Measurements from ENCODE around the gene SLC6A8. TPM values are rescaled to one million over a fixed set of nuclear protein-coding genes. Genes with fewer than 3 reads are reported as not detected.

SLC6A8 gene
- total RNA-seq, 1 experiment from 2014 or later: 29.4 TPM

DNA sequence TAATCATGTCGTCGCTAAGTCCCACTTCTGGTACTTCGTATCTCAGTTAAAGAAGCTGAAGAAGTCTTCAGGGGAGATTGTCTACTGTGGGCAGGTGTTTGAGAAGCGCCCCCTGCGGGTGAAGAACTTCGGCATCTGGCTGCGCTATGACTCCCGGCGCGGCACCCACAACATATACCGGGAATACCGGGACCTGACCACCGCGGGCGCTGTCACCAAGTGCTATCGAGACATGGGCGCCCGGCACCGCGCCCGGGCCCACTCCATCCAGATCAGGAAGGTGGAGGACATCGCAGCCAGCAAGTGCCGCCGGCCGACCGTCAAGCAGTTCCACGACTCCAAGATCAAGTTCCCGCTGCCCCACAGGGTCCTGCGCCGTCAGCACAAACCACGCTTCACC, 25.5 kb upstream of the SLC6A8 start:
- Histone ChIP-seq H3K27me3 (ENCODE audit: control insufficient read depth, insufficient read depth, low read length) (peaks cover 2% of the 10 kb centered on the region; the same call in 1 of the 2 replicates), H3K4me3 (ENCODE audit: insufficient read depth, low read depth, low read length) (no peak overlapping the region), H3K36me3 (replicated peaks; ENCODE audit: control insufficient read depth, insufficient read depth, low read length) (no peaks in the 10 kb centered on the region)
- DNase-seq: peak; percentile 57

GRCh38 chrX:153665726-153666306, 21.9 kb upstream of the SLC6A8 start:
- Histone ChIP-seq H3K27me3 (ENCODE audit: control insufficient read depth, insufficient read depth, low read length) (peaks cover 2% of the 10 kb centered on the region; the same call in 1 of the 2 replicates), H3K36me3 (replicated peaks; ENCODE audit: control insufficient read depth, insufficient read depth, low read length) (no peaks in the 10 kb centered on the region), H3K4me3 (ENCODE audit: insufficient read depth, low read depth, low read length) (no peak overlapping the region)
- no peak for DNase-seq

GRCh38 chrX:153667281-153667955, 20.3 kb upstream of the SLC6A8 start:
- Histone ChIP-seq H3K36me3 (replicated peaks; ENCODE audit: control insufficient read depth, insufficient read depth, low read length) (no peaks in the 10 kb centered on the region), H3K27me3 (ENCODE audit: control insufficient read depth, insufficient read depth, low read length) (peaks cover 2% of the 10 kb centered on the region; the same call in 1 of the 2 replicates), H3K4me3 (ENCODE audit: insufficient read depth, low read depth, low read length) (no peak overlapping the region; the same call in 1 of the 2 replicates)
- peak; percentile 19 for DNase-seq

- peaks cover 2% of the 10 kb centered on the region for H3K27me3 ChIP-seq (ENCODE audit: control insufficient read depth, insufficient read depth, low read length)
- no peak overlapping the region; the same call in 1 of the 2 replicates for H3K4me3 ChIP-seq (ENCODE audit: insufficient read depth, low read depth, low read length)
- DNase-seq: peak; percentile 88
- H3K36me3 ChIP-seq (replicated peaks; ENCODE audit: control insufficient read depth, insufficient read depth, low read length): no peaks in the 10 kb centered on the region
These were observed 19.8 kb upstream of the SLC6A8 start for GRCh38 chrX:153667956-153668396.

GRCh38 chrX:153668423-153669173, 19.1 kb upstream of the SLC6A8 start:
- H3K36me3 ChIP-seq (replicated peaks; ENCODE audit: control insufficient read depth, insufficient read depth, low read length): no peaks in the 10 kb centered on the region

DNA sequence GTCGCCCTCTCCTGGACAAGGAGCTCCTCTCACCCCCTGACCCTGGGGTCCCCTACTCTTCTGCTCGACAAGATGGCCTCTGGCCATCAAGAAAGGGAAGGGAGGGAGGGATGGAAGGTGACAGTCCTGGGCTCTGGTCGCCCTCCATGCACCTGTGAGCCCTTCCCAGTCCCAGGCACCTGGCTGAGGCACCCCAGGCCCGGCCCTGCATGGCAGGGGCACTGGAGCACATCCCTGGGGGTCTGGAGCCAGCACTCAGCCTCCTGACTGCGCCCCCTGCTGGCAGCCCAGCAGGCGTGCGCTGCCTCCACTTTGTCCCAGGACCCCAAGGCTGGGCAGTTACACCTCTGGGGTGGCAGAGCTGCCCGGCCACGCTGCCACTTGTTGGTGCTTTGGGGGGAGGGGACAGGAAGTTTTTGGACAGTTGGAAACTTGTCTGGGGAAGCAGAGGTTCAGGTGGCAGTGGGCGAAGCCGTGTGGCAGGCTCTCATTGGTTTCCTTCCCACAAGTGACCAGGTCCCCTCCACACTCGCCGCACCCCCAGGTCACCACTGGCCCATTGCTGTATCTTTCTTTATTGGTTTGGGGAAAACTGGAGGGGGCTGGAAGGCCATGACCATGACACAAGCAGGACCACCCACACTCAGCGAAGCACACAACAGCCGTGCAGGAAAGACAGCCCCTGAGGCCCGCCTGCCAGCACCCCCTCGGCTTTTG, 18.4 kb upstream of the SLC6A8 start:
- H3K36me3 ChIP-seq (replicated peaks; ENCODE audit: control insufficient read depth, insufficient read depth, low read length): no peaks in the 10 kb centered on the region
- peak; percentile 89 for DNase-seq

More at GRCh38 chrX:153668423-153669173, 19.1 kb upstream of the SLC6A8 start:
- no peak overlapping the region for H3K4me3 ChIP-seq (ENCODE audit: insufficient read depth, low read depth, low read length)
- peak; percentile 42 for DNase-seq
- peaks cover 3% of the 10 kb centered on the region for H3K27me3 ChIP-seq (ENCODE audit: control insufficient read depth, insufficient read depth, low read length)

GRCh38 chrX:153669901-153670731, 17.6 kb upstream of the SLC6A8 start:
- Histone ChIP-seq H3K36me3 (replicated peaks; ENCODE audit: control insufficient read depth, insufficient read depth, low read length) (no peaks in the 10 kb centered on the region), H3K27me3 (ENCODE audit: control insufficient read depth, insufficient read depth, low read length) (peaks cover 6% of the 10 kb centered on the region), H3K4me3 (ENCODE audit: insufficient read depth, low read depth, low read length) (no peak overlapping the region)
- peak; percentile 43 for DNase-seq

More for the DNA sequence above, 18.4 kb upstream of the SLC6A8 start:
- Histone ChIP-seq H3K4me3 (ENCODE audit: insufficient read depth, low read depth, low read length) (no peak overlapping the region), H3K27me3 (ENCODE audit: control insufficient read depth, insufficient read depth, low read length) (peaks cover 6% of the 10 kb centered on the region)

DNA sequence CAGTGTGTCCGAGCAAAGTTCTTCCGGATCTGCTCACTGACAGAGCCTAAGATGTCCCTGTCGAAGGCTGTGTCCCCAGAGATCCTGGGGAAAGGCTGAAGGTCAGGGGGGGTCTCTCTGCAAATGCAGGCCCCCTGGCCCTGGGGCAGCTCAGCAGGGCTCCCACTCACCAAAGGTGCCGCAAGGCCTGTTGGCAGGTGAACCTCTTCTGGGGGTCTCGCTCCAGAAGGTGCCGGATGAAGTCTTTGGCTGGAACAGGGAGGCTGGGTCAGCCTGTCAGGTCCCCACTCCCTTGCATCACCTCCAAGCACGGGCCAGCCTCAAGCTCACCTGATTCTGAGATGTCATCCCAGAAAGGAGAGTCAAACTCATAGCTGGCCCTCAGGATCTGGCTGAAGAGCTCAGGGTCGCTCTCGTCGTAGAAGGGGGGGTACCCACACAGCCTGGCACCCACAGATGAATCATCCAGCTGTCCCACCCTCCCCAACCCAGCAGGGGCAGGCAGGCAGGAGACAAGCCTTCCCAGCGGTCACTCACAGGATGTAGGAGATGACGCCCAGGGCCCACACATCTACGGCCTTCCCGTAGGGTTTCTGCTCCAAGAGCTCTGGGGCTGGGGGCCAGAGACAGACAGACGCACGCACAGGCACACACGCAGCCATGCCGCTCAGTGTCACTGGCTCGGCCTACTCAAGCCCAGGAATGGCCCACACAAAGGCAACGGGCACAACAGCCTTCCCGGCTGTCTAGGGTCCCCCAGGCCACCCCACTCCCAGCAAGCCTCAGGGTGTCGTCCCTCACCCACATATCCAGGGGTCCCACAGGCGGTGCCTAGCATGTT, 16.8 kb upstream of the SLC6A8 start:
- Histone ChIP-seq H3K36me3 (replicated peaks; ENCODE audit: control insufficient read depth, insufficient read depth, low read length) (no peaks in the 10 kb centered on the region), H3K4me3 (ENCODE audit: insufficient read depth, low read depth, low read length) (no peak overlapping the region), H3K27me3 (ENCODE audit: control insufficient read depth, insufficient read depth, low read length) (peaks cover 6% of the 10 kb centered on the region)
- peak; percentile 20 for DNase-seq

DNA sequence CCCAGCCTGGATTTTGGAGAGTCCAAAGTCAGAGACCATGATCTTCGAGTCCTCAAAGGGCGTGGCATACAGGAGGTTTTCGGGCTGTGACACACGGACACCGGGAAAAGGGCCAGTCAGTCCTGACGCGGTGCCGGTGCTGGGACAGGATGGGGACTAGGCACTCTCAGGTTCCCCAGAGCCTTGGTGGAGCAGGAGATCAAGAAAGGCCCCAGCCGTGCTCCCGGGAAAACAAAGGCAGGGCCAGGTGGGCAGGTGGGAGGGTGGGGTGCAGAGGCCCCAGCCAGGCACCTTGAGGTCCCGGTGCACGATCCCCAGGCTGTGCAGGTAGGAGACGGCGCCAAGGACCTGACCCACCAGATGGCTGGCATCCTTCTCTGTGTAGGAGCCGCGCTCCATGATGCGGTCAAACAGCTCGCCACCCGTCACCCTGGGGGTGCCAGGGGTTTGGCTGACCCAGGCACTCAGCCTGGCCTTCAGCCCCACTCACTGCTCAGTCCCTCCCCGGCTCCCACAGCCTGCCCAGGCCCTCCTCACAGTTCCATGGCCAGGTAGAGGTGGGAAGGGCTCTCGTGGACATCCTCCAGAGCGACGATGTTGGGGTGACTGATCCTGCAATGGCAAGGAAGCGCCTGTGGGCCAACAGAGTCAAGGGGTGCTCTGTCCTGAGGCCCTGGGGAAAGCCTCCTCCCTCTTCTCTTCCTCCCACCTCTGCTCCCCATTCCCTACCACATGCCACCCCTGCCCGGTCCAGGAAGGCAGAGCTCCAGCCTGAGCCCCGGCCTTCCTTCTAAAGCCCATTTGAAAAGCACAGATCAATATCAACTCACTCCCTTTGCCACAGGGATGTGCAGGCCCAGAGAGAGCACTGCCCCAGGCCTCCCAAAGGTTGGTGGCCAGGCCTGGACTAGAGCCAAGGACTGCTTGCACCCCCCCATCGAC, 15.9 kb upstream of the SLC6A8 start:
- Histone ChIP-seq H3K27me3 (ENCODE audit: control insufficient read depth, insufficient read depth, low read length) (peaks cover 6% of the 10 kb centered on the region), H3K36me3 (replicated peaks; ENCODE audit: control insufficient read depth, insufficient read depth, low read length) (no peaks in the 10 kb centered on the region), H3K4me3 (ENCODE audit: insufficient read depth, low read depth, low read length) (no peak overlapping the region)
- DNase-seq: peak; percentile 31

GRCh38 chrX:153672531-153673427, 14.9 kb upstream of the SLC6A8 start:
- 0 out of 2 replicates have a peak overlapping the region, but pooled peaks have one; percentile 5 for H3K4me3 ChIP-seq (ENCODE audit: insufficient read depth, low read depth, low read length)
- DNase-seq: peak; percentile 69

GRCh38 chrX:153673428-153674218, 14.1 kb upstream of the SLC6A8 start, which contains the start of gene PNCK:
Gene PNCK, minus strand, starts transcription at chrX:153673813. Its CDS starts 737 bp downstream, at chrX:153673076.
- Histone ChIP-seq H3K27me3 (ENCODE audit: control insufficient read depth, insufficient read depth, low read length) (peaks cover 4% of the 10 kb centered on the region; the same call in 1 of the 2 replicates), H3K4me3 (ENCODE audit: insufficient read depth, low read depth, low read length) (peak within 1 kb of the TSS; percentile 5; the same call in 1 of the 2 replicates)

More at GRCh38 chrX:153672531-153673427, 14.9 kb upstream of the SLC6A8 start:
- Histone ChIP-seq H3K27me3 (ENCODE audit: control insufficient read depth, insufficient read depth, low read length) (peaks cover 4% of the 10 kb centered on the region; the same call in 1 of the 2 replicates), H3K36me3 (replicated peaks; ENCODE audit: control insufficient read depth, insufficient read depth, low read length) (no peaks in the 10 kb centered on the region)

More at GRCh38 chrX:153673428-153674218, 14.1 kb upstream of the SLC6A8 start, which contains the start of gene PNCK:
- DNase-seq: peak; percentile 82
- H3K36me3 ChIP-seq (replicated peaks; ENCODE audit: control insufficient read depth, insufficient read depth, low read length): no peaks in the 10 kb centered on the region

Data from H7 (cell line).